NCI-H1436 treated with DMSO at 0.1 percent for 48 hours (cell line): ENCODE data around the gene COX6B2.
"Not testable (repeated sequence)": the region's sequence is repeated elsewhere in the genome, so short reads cannot be mapped to it uniquely, and the experiment has no call there.

ENCODE experiments used
- DNase-seq: peaks from one replicate; lab custom pipeline; 2025; lab: John Stamatoyannopoulos, UW

The COX6B2 gene

DNA sequence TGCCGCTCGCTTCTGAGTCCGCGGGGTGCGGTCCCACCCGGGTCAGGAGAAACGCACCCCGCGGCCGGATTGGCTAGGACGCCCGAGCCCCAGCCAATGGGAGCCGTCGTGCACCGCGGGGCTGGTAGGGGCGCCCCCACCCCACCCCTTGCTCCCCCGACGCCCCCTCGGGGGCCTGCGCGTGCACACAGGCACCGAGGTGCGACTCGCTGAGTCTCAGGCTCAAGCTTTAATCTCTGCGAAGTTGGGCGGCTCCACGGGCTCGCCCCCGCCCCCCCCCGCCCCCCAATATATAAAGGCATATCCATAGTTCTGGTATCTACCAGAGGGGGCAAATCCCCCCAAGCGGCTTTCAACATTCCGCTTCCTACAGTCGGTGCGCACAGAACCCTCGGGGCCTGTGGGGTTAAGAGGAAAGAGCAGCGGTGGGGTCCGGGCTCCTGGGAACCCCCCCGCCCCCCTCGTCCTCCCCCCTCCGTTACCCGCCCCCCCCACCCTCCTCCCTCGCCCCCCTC is at the start of gene COX6B2:
Gene COX6B2 (minus strand): TSS at position 22 of the 515 bp plus-strand sequence. CDS start 198 bp downstream, outside the sequence.
- DNase-seq: no peak

DNA sequence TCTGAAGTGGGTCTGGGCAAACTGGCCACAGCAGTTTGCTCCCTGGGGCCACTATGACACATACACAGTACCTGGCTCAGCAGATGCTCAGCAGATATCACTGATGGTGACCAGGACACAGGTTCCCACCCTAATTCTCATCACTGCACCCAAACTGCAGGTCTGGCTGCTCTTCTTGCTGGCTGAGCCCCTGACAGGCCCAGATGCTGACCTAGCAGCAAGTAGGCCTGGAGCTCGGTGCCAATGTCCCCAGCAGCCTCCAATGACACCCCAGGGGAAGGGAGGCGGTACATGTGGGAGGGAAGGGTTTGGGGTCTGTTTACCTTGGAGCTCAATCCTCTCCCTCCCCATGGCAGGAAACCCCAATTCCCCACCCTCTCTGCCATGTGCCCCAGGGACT is 48.0 kb upstream of the COX6B2 start:
- no peak for DNase-seq

DNA sequence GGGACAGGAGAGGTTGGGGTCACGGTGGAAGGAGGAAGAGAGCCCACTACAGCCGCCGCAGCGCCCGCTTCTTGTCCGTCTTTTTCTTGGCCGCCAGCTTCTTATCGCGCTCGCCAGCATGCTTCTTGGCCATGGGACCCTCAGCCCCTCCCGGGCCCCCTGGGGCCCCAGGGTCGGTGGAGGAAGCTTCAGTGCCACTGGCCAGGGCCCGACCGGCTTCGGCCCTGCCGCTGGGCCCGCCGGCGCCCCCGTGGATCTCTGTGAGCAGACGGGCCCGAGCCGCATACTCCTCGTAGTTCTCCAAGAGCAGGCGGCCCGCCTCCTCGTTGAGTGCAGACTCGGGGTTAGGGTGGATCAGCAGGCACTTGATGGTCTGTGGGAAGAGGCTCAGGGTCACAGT is 46.9 kb upstream of the COX6B2 start:
- not testable (repeated sequence) for DNase-seq

DNA sequence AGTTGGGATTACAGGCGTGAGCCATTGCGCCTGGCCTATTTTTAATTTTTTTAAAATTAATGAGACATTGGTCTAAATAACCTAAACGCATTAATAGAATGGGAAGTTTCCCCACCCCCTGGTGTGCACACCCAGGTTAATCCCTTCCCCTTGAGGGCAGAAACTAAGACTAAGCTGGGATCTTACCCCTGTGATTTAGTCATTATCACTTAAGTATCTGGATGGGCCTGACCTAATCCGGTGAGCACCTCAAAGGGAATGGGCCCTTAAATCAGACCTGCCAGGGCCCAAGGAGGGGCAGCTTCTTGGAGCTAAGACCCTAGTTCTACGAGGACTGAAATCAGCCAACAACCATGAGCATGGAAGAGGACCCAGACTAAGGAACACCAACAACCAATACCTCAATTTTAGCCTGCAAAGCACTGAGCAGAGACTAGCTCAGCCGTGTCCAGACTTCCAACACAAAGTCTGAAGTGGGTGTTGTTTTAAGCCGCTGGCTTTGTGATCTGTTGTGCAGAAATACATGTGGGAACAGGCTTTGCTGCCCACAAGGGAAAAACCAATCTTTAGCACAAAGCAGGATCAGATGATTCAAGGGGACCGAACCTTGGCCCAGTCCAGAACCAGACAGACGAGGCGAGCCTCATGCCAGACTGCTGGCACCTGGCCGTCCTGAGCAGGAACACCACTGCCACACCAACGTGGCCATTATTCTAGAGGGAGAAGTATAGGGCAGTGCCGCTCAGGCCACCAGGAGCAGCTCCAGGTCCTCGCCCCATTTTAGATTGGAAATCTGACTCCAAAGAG is 46.0 kb upstream of the COX6B2 start:
- no peak for DNase-seq

DNA sequence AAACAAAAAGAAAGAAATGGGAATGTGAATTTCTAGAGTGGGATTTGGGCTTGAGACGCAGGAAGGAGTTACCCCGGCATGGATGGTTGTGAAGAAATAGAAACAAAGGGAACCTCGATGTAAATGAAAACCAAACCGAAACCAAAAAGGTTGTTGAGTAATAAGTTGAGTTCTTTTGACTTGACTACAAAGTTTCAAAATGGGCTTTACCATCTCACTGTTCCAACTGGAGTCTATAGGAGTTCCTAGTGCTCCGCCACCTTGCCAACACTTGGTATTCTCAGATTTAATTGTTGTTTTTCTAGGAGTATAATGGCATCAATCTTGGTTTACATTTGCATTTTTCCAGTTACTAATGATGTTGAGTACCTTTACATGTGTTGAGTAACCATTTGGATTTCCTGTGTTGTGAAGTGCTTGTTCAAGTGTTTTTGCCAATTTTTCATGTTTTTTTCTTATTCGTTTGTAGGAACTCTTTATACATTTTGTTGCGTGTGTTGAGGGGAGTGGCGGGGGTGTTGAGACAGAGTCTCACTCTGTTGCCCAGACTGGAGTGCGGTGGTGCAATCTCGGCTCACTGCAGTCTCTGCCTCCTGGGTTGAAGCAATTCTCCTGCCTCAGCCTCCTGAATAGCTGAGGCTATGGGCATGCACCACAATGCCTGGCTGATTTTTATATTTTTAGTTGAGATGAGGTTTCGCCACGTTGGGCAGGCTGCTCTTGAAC is 43.8 kb upstream of the COX6B2 start:
- DNase-seq: no peak

DNA sequence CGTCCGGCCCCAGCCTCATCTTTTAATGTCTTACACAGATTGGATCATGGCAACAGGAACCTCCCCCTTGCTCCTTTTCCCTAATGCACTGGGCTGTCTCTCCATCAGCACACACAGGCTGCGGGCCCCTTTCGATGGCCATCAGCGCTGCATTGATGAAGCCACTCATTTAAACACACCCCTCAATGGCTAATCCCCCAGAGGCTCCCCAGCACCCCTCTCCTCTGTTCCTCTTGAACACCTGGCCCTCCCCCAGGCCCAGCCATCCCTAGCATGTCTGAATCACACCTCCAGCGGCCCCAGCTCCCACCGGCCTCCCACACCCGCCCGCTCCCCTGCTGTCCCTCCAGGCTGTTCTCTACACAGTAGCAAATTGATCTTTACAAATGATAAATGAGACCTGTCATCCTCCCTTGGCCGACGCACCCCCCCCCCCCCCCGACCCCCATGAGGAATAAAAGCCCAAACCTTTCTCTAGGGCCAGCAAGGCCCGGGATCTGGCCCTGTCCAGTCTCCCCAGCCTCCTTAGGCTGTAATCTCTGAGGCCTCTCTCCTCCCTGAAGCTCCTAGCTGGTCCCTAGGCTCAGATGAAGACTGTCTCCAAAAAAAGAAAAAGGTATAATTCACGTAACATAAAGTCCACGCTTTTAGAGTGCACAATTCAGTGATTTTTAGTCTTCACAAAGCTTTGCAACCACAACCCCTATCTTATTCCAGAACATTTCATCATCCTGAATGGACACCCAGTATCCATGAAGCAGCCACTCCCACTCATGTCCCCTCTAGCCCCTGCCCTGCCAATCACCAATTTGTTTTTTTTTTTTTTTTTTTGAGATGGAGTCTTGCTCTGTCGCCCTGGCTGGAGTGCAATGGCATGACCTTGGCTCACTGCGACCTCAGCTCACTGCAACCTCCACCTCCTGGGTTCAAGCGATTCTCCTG is 38.6 kb upstream of the COX6B2 start:
- DNase-seq: no peak

DNA sequence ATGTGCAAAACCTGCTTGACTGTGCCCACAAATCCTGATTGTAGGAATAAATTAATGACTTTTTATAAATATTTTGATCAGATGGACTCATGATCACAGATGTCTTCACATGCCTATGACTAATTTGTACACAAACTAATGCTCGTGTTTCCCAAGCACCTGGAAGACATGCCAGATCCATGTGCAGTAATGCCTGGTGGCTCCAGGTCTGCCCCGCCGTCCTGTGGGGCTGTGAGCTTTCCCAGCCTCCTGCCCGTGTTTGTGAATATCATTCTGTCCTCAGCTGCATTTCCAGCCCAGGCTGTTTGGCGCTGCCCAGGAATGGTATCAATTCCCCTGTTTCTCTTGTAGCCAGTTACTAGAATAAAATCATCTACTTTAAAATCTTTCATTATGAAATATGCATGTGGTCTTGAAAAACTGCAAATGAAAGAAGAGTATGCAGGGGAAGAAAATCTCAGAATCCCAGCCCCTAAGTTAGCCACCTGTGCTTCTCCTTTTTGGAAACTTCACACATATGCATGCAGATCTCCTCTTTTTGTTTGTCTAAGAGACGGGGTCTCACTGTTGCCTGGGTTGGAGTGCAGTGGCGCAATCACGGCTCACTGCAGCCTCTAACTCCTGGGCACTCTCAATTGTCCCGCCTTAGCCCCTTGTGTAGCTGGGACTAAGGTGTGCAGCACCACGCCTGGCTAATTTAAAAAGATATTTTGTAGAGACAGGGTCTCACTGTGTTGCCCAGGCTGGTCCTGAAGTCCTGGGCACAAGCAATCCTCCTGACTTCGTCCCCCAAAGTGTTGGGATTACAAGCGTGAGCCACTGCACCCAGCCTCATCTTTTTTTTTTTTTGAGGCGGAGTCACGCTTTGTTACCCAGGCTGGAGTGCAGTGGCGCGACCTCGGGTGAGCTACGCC is 37.4 kb upstream of the COX6B2 start:
- no peak for DNase-seq

- DNase-seq: no peak
These were observed 36.7 kb upstream of the COX6B2 start for GRCh38 chr19:55391191-55391670.

DNA sequence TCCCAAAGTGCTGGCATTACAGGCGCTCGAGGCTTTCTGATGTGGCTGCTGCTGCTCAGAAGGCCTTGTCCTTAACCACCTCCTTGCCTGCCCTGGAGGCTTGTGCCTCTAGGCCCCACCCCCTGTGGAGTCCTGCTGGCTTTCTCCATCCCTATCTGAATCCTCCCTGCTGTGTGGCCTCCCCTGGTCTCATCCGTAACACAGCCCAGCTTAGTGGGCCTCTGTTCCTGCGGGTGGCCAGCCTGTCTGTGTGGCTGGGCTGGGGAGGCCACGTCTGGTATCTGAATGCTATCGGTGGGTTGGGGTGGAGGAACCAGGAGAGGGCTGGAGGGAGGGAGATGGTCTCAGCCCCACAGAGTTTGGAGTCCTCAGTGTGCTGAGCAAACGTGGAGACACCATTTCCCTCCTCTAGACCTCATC is 36.0 kb upstream of the COX6B2 start:
- no peak for DNase-seq

- no peak for DNase-seq
These were observed 35.1 kb upstream of the COX6B2 start for GRCh38 chr19:55389386-55390317.

GRCh38 chr19:55387736-55388497 is 33.4 kb upstream of the COX6B2 start:
- DNase-seq: no peak

DNA sequence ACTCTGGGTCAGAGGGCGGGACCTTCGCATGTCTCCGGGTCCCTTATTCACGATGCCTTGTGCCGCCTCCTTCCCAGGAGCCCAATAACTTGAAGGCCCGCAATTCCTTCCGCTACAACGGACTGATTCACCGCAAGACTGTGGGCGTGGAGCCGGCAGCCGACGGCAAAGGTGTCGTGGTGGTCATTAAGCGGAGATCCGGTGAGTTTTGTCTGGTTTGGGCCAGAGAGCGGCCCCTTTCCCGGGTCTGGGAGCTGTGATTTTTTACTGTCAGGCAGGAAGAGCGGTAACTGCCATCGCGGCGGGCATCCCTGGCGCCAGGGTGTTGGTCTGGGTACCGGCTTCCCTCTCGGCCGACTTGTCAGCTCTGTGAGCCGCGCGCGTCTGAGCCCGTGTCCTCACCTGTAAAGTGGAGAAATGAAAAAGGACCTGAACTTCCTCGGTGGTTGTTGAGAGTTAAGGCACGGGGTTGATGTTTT is 32.0 kb upstream of the COX6B2 start:
- DNase-seq: no peak

GRCh38 chr19:55385724-55386492 is 31.4 kb upstream of the COX6B2 start, which contains the start of gene RPL28:
Gene RPL28 (plus strand): TSS chr19:55385932. CDS start chr19:55386358, 426 bp downstream.
- DNase-seq: peak; percentile 97

DNA sequence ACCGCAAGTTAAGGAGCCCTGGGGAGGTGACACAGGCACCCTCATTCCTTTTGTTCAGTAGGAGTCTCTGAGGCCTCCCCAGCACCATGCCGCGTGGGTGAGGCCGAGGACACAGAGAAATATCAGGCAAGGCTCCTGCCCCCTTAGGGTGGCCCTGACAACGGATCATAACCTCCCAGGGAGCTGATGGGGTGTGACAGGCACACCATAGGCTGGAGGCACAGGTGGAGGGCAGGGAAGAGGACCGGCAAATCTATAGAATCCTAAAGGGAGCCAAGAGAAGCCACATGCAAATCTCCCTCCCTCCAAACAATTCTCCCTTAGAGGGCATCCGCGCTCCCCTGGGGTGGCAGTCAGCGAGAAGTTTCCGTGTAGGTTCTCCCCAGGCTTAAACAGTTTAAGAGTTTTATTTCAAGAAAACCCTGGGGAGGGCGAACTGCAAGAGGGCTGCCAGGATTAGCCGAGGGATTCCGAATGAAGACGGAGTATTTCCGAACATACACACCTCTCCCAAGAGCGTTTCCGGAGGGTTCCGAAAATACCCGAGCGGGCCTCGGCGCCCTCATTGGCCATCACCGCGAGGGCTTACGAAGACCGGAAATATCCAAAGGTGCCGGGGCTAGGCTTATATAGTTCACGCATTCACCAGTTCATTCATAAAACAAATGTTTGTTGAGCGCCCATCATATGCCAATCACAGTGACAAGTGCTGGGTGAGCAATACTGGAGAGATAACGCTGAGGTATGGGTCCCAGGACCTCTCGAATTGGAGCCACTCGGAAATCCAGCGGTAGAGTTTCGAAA is 30.6 kb upstream of the COX6B2 start:
- peak; percentile 93 for DNase-seq

GRCh38 chr19:55384131-55384919 is 29.8 kb upstream of the COX6B2 start, which contains the start of gene TMEM238:
Gene TMEM238 (minus strand): TSS chr19:55384292. CDS start chr19:55384259, 33 bp downstream.
- no peak for DNase-seq
